HTR-8/SVneo (cell line): ENCODE measurements around the gene ZYG11A.
A peak's percentile ranks its signal among the peaks of the same experiment; 100 is the strongest.
"Not testable (repeated sequence)": the region's sequence is repeated elsewhere in the genome, so short reads cannot be mapped to it uniquely, and the experiment has no call there.

Source experiments
- DNase-seq: peaks from one replicate; pipeline ENCODE4 v3.0.0; 2011; ENCODE audit warnings: low spot score, mixed read lengths; ENCODE audit not compliant: insufficient read length
- FAIRE-seq: peaks from 2 replicates; lab custom pipeline; 2011; peaks lifted over from hg19 to GRCh38; lab: Jason Lieb, UNC

ZYG11A gene

GRCh38 chr1:52842643-52843310 is at the start of gene ZYG11A:
Gene ZYG11A, plus strand, starts transcription at chr1:52842760. Its CDS starts 124 bp downstream, at chr1:52842884.
- peak; percentile 87 for FAIRE-seq
- peak; percentile 82 for DNase-seq

- FAIRE-seq, DNase-seq: not testable (repeated sequence)
Observed at GRCh38 chr1:52793717-52794116, 48.8 kb upstream of the ZYG11A start.

GRCh38 chr1:52795464-52795863 is 47.1 kb upstream of the ZYG11A start:
- FAIRE-seq (no peak), DNase-seq (no peak)

- DNase-seq (no peak), FAIRE-seq (no peak)
Observed at GRCh38 chr1:52798331-52798730, 44.2 kb upstream of the ZYG11A start.

GRCh38 chr1:52801011-52801410 is 41.5 kb upstream of the ZYG11A start:
- FAIRE-seq (no peak), DNase-seq (no peak)

GRCh38 chr1:52804083-52804482 is 38.5 kb upstream of the ZYG11A start:
- FAIRE-seq, DNase-seq: not testable (repeated sequence)

GRCh38 chr1:52814465-52814864 is 28.1 kb upstream of the ZYG11A start:
- DNase-seq (no peak), FAIRE-seq (no peak)

GRCh38 chr1:52820830-52821229 is 21.7 kb upstream of the ZYG11A start:
- DNase-seq, FAIRE-seq: not testable (repeated sequence)

GRCh38 chr1:52825868-52826267 is 16.7 kb upstream of the ZYG11A start:
- no peak for FAIRE-seq

GRCh38 chr1:52834798-52835197 is 7.8 kb upstream of the ZYG11A start:
- FAIRE-seq = no peak
- no peak for DNase-seq

More at GRCh38 chr1:52825868-52826267, 16.7 kb upstream of the ZYG11A start:
- no peak for DNase-seq

GRCh38 chr1:52836035-52836434 is 6.5 kb upstream of the ZYG11A start:
- DNase-seq (no peak), FAIRE-seq (no peak)

GRCh38 chr1:52839175-52839574 is 3.4 kb upstream of the ZYG11A start:
- FAIRE-seq, DNase-seq: not testable (repeated sequence)

- DNase-seq, FAIRE-seq: not testable (repeated sequence)
Observed at GRCh38 chr1:52845119-52845518, 2.6 kb downstream of the ZYG11A start.

GRCh38 chr1:52848423-52848822 is 5.9 kb downstream of the ZYG11A start:
- FAIRE-seq = no peak
- no peak for DNase-seq

GRCh38 chr1:52850951-52851350 is 8.4 kb downstream of the ZYG11A start:
- no peak for DNase-seq
- FAIRE-seq = no peak

- no peak for FAIRE-seq
- DNase-seq = no peak
Observed at GRCh38 chr1:52852854-52853253, 10.3 kb downstream of the ZYG11A start.

GRCh38 chr1:52855584-52855983 is 13.0 kb downstream of the ZYG11A start:
- no peak for FAIRE-seq

GRCh38 chr1:52856026-52856425 is 13.5 kb downstream of the ZYG11A start:
- DNase-seq (no peak), FAIRE-seq (no peak)

More at GRCh38 chr1:52855584-52855983, 13.0 kb downstream of the ZYG11A start:
- no peak for DNase-seq

- DNase-seq (no peak), FAIRE-seq (no peak)
Observed at GRCh38 chr1:52857443-52857842, 14.9 kb downstream of the ZYG11A start.

GRCh38 chr1:52862666-52863458 is 20.3 kb downstream of the ZYG11A start:
- no peak for DNase-seq
- no peak for FAIRE-seq
